Bronchial epithelial cell (primary cell): ENCODE measurements around the gene PDE5A. TPM values are rescaled to one million over a fixed set of nuclear protein-coding genes. Genes with fewer than 3 reads are reported as not detected.

Experiments used
- DNase-seq: peaks from one replicate; pipeline ENCODE4 v3.0.0-alpha.2; 2010; ENCODE audit warnings: low read depth
- FAIRE-seq: peaks from 2 replicates; lab custom pipeline; 2011; peaks lifted over from hg19 to GRCh38; lab: Jason Lieb, UNC
- H3K27me3 ChIP-seq: 2 replicates; pipeline ENCODE4 v1.5.1; 2011; ENCODE audit warnings: low read length; ENCODE audit not compliant: control insufficient read depth, insufficient read depth
- H3K36me3 ChIP-seq: 2 replicates; pipeline ENCODE4 v1.5.1; 2011; ENCODE audit warnings: low read length; ENCODE audit not compliant: control insufficient read depth, insufficient read depth
- H3K4me3 ChIP-seq: 2 replicates; pipeline ENCODE4 v1.5.1; 2011; ENCODE audit warnings: mild to moderate bottlenecking, low read depth, low read length, control low read depth
- CTCF ChIP-seq: IDR thresholded peaks from 2 replicates; pipeline ENCODE4 v1.5.1; 2011; ENCODE audit warnings: mild to moderate bottlenecking, moderate library complexity, low read length, control low read depth, inconsistent platforms; ENCODE audit not compliant: insufficient read depth, severe bottlenecking
- total RNA-seq: library from RNA; depleted of rRNA; stranded (reverse); fragments of >200 nt; gene quantifications from 2 replicates; pipeline ENCODE4 v1.2.1, GENCODE V29; 2014

Gene PDE5A
- total RNA-seq, 1 donor from 2014 or later, result 5.8 TPM

DNA sequence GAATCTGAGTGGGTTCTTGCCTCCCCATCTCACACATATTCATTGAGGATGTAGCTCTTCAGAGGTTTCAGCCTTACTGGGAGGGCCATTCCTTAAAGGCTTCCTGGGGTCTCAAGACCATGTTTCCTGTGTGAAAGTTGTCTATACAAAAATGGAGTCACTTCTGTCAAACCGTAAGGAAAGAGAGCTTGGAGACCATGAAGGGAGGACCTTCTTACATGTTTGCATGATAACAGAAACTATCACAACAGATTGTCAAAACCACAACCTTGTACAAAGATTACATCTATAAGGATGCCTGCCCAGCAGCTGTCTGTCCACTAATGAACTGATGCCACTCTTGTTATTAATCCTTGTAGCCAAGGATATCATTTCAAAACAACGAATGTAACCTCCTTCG lies 139.3 kb downstream of the PDE5A start:
- DNase-seq (no peak), FAIRE-seq (no peak)
- Histone ChIP-seq H3K36me3 (no peaks in the 10 kb centered on the region), H3K4me3 (no peak overlapping the region), H3K27me3 (no peaks in the 10 kb centered on the region)
- TF ChIP-seq CTCF, result no peak

DNA sequence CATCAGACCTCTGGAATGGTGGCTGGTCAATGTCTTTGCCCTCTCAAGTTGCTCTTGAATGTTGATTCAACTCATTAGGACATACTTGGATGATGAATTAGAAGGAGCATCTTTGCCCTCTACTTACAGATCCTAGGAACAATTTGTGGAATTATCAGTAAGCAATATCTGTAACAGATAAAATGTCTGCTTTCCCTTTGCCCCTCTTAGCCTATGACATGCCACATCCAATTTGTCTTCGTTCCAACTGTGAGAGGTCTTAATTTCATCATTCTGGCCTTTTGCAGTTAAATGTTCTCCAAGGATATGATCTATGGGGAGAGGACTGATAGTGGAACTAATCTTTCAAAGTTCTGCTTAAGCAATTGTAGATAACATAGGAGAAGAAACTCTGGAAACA lies 148.3 kb downstream of the PDE5A start:
- FAIRE-seq (no peak), DNase-seq (no peak)
- Histone ChIP-seq H3K36me3 (peaks cover 1% of the 10 kb centered on the region), H3K4me3 (no peak overlapping the region), H3K27me3 (no peaks in the 10 kb centered on the region)
- no peak for TF ChIP-seq CTCF

GRCh38 chr4:119479835-119480234 lies 148.8 kb downstream of the PDE5A start:
- no peak for FAIRE-seq
- Histone ChIP-seq H3K27me3 (no peaks in the 10 kb centered on the region), H3K36me3 (peaks cover 1% of the 10 kb centered on the region), H3K4me3 (no peak overlapping the region)
- TF ChIP-seq CTCF, result no peak
- no peak for DNase-seq

DNA sequence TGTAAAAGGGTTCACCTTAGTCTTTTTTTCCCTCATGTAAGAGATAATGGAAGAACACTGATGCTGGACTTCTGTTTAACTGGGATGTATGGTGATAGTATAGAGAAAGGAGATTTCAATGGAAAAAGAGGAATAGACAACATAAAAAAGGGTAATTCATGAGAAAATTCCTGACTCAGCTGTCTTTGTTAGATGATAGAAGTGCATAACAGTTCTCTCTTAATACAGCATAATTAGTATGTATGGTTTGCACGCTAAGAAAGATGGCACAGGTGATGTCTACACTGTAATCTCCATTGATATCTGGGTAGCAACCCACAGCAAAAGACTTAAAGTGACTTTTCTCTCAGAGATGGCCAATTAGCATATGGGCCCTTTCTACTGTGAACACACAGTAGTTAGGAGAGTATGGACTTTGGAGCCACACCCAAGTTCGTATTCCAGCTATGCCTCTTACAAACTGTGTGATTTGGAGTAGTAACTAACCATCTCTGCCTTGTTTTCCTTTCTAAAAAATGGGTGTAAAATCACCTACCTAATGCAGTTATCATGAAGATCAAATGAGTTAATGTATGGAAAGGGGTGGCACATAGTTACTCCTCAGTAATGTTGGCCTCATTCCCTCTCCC lies 149.3 kb downstream of the PDE5A start:
- peaks cover 1% of the 10 kb centered on the region for H3K36me3 ChIP-seq
- DNase-seq (no peak), FAIRE-seq (no peak)
- no peak for TF ChIP-seq CTCF
- H3K4me3 ChIP-seq, result no peak overlapping the region
- no peaks in the 10 kb centered on the region for H3K27me3 ChIP-seq

DNA sequence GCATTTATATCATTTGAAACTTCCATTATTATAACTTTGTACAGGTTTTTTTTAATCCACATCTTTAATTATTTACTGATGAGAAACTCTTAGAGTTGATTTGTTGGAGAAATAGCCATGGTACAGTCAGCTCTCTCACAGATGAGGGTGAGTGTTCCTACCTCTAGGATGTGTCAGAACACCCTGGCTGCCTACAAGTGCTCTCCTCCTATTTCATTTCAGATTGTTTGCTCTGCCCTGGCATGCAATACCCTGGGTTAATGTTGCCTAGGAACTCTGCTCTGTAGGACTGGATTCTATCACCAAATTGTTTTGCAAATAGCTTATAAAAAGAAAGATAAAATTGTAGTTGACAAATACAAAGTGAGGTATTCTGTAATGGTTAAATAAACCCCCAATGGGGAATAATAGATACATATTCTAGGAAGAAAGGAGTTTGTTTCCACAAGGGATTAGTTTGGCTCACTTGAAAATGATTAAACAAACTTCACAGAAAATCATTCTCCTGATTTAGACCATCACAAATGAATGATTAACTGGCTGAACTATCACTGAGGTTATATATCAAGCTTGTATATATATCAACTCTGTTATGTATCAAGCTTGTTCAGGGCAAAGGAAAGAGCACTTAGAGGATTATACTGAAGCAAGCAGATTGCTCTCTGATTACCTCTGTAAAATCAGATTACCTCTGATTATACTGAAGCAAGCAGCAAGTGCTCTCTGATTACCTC lies 150.0 kb downstream of the PDE5A start:
- DNase-seq (peak; percentile 29), FAIRE-seq (no peak)
- H3K27me3 ChIP-seq, result no peaks in the 10 kb centered on the region
- no peak overlapping the region for H3K4me3 ChIP-seq
- H3K36me3 ChIP-seq, result peaks cover 1% of the 10 kb centered on the region
- no peak for TF ChIP-seq CTCF
